ENCODE results near the gene BRINP1.

Gene BRINP1

GRCh38 chr9:119280740-119281485 lies 88.3 kb downstream of the BRINP1 start:
- no peak for DNase-seq

- DNase-seq, result no peak
Measured at GRCh38 chr9:119278171-119278570, 91.1 kb downstream of the BRINP1 start.

GRCh38 chr9:119273984-119274665 lies 95.1 kb downstream of the BRINP1 start:
- DNase-seq, result no peak

- no peak for DNase-seq
Measured at GRCh38 chr9:119273325-119273904, 95.8 kb downstream of the BRINP1 start.

- DNase-seq, result no peak
Measured at GRCh38 chr9:119272500-119273211, 96.6 kb downstream of the BRINP1 start.

DNA sequence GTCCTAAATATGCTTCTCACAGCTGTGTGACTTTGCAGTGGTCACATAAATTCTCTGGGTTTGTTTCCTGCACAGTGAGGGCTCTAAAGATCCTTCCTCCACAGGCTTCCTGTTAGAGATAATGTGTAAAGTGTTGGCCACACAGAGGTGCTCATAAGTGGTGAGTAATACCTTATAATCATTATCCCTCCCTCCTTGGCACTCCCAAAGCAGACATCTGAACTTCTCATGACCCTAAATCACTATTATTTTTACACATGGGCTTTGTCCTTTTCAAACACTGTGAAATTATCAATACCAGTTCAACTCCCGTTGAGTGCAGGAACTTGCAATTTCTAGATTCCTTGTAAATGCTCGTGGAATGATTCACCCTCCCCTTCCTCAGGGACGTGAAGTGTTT lies 100.2 kb downstream of the BRINP1 start:
- DNase-seq, result no peak

GRCh38 chr9:119264165-119264564 lies 105.1 kb downstream of the BRINP1 start:
- DNase-seq, result no peak

- no peak for DNase-seq
Measured at GRCh38 chr9:119257592-119257991, 111.6 kb downstream of the BRINP1 start.

DNA sequence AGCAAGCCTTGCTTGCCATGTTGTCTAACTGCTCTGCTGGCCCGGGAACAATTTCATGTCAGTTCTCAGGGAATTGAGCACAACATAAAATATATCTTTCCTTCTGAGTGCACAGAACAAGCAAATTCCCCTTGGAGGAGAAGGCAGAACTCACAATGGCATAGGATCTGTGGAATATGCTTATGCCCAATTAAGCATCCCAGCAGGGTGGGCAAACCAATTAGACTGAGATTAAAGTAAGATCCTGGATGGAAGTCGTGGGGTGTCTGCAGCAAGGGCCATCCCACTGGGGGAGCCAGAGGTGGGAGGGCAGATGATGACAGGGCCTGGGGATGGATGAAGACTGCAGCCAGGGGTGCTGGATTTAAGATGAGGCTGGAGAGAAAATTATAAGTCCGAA lies 114.1 kb downstream of the BRINP1 start:
- no peak for DNase-seq

DNA sequence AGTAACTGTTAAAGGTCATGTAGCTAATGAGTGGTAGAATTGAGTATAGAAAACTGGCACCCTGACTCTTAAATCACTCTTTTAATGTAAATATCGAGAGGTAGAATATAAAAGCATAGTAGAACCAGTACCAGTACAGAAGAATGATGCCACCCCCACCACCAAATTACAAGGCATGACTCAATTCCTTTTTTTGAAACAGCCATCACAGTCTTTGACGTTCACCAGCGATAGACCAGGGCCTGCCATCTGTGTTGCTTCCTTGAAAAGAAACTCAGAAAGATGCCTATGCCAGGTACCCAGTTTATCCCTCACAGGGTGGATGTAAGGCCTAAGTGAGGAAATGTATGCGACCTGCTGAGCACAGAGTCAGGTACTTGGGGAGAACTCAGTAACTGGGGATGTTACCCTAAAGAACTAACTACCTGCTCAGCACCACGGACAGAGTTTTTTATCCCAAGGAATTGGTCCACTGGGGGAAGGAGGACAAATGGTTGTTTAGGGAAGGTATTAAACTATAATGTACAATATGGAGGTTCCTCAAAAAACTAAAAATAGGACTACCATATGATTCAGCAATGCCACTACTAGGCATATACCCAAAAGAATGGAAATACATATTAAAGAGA lies 116.5 kb downstream of the BRINP1 start:
- DNase-seq, result no peak

- DNase-seq, result no peak
Measured at GRCh38 chr9:119251936-119252335, 117.3 kb downstream of the BRINP1 start.

GRCh38 chr9:119250730-119251129 lies 118.5 kb downstream of the BRINP1 start:
- DNase-seq, result no peak

- DNase-seq, result no peak
Measured at GRCh38 chr9:119240546-119240945, 128.7 kb downstream of the BRINP1 start.

GRCh38 chr9:119234636-119235035 lies 134.6 kb downstream of the BRINP1 start:
- DNase-seq, result no peak

DNA sequence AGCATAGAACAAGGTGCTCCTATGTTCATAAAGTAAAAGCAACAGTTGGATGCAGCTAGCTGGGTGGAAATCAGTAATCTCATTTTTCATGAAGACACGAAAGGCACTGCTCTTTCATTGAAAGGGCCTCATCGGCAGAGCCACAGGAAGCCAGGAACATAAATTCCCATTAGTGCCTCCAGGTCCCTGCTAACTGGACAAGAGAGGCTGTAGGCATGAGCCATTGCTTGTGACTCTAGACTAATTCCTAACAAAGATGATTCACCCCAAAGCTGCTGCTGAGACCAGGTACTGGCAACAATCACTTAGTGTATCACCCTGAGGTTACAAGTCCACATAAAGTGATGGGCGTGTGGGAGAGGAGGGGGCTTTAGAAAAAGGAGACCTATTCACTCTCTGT lies 141.8 kb downstream of the BRINP1 start:
- no peak for DNase-seq

GRCh38 chr9:119224431-119224830 lies 144.8 kb downstream of the BRINP1 start:
- DNase-seq, result no peak

DNA sequence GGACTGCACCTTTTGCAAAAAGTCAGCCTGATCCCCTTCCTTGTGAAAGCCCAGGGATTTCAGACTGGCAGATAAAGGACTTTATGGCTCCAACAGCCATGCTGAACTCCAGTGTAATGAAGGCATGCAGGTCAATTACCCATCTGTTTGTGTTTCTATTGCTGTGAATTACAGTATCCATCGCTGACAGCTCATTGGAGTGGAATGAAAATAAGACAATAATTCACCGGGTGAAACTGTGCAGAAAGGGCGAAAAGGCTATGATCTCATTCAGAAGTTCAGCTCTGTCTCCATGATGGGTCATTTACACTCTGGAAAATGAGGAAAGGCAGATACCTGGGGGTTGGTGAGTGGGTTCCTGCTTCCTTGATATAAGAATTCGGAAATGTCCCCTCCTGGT lies 148.0 kb downstream of the BRINP1 start:
- no peak for DNase-seq

DNA sequence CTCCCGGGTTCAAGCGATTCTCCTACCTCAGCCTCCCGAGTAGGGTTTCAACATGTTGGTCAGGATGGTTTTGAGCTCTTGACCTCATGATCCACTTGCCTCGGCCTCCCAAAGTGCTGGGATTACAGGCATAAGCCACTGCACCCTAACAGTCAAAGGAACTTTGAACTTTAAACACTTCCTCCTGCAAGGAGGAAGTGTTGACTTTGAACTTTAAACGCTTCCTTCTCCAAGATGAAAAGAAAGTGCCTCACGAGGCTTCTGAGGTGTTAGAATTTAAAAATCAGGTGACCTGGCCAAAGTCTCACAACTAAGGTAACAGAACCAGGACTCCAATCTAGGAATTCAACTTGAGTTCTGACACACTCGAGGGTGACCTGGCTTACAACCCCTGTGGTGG lies 150.9 kb downstream of the BRINP1 start:
- DNase-seq, result no peak

GRCh38 chr9:119216651-119217331 lies 152.4 kb downstream of the BRINP1 start:
- DNase-seq, result no peak

DNA sequence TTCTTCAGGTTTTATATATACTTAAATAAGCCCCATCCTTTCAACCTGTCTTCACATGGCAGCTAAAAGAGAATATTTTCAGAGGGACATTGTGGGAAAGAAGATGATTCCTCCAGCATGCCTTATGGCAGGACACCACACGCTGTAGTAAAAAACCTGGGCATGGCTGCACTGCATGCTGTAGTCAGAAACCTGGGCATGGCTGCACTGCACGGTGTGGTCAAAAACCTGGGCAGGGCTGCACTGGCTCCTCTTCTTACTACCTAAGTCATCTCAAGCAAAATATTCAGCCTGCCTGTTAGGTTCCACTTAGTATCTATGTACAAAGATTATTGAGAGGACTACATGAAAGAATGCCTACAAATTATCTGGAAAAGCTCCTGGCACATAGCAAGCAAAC lies 153.6 kb downstream of the BRINP1 start:
- DNase-seq, result no peak

DNA sequence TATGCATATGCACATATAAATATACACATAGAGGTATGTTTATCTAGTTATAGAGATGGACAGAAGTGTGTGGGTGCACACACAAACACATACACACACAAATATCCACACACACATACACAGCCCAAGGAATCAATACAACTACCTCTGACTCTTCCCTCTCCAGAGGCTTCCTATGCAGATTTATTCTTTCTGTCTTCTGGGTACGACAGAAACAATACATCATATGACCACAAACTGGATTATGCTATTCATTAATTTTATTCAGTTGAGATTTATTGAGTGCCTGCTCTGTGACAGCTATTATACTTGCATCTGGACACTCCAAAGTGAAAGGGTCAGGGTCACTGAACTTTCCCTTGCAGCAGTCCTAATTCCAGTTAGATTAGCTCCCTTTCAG lies 155.8 kb downstream of the BRINP1 start:
- no peak for DNase-seq

GRCh38 chr9:119197893-119198607 lies 171.2 kb downstream of the BRINP1 start:
- DNase-seq, result no peak

Measured in DMS153 (cell line).